Renal pelvis (tissue), 4 donors: ENCODE results near the gene IDS. TPM values are rescaled to one million over a fixed set of nuclear protein-coding genes. Genes with fewer than 3 reads are reported as not detected.
"Not testable (repeated sequence)": the region's sequence is repeated elsewhere in the genome, so short reads cannot be mapped to it uniquely, and the experiment has no call there.

Experiments used
- DNase-seq: peaks from one replicate; pipeline ENCODE4 v3.0.0-alpha.2; 2013
- polyA plus RNA-seq, 3 donors: library from polyadenylated mRNA; unstranded; fragments of 120-200 nt; gene quantifications; one replicate each; pipeline ENCODE4 v1.2.1, GENCODE V29; 2013; ENCODE audit not compliant: insufficient read length in 3 of 3

Gene IDS
- polyA plus RNA-seq, 3 donors = 25.5 to 40.1 (median 37.8) TPM

DNA sequence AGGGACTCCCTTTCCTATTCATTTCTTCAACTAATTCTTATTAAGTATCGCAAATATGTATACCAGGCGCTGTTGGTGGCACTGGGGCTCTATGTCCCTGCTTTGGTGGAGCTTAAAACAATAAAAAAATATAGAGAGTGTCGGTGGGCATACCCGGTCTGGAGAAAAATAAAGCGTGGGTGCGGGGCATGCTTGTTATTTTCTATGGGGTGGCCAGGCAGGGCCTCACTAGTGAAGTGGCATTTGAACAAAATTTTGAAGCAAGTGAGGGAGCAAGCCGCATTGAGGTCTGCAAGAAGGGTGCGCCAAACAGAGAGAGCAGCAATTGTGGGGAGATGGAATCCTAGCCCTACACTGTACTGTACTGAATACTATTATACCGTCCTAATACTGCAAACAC, 565 bp upstream of the IDS start:
- no peak for DNase-seq

DNA sequence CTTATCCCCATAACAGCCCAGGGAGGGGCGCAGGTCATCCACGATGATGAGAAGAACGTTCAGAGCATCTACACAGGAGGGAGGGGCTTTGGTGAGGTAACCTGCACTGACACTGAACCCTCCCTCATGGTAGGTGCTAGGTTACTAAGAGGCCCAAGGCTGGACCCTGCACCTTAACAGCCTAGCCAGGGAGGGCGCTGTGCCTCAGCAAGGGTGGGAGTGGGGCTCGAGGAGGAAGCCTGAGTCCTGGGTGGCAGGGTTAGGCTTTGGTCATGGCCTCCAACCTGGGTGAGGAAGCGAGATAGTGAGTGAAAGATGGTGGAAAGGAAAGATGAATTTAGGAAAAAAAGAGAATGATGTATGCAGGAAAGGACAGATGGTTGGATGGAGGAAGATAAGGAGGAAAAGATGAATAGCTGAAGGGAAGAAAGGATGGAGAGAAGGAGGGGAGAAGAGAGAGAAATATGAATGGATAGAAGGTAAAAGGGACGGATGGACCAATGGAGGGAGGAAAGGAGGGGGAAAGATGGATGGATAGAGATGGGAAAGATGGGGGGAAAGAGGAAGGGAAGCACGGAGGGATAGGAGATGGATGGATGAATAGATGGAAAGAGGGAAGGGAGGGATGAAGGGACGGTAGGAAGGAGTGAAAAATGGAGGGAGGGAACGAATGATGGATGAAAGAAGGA, 736 bp downstream of the IDS start:
- no peak for DNase-seq

DNA sequence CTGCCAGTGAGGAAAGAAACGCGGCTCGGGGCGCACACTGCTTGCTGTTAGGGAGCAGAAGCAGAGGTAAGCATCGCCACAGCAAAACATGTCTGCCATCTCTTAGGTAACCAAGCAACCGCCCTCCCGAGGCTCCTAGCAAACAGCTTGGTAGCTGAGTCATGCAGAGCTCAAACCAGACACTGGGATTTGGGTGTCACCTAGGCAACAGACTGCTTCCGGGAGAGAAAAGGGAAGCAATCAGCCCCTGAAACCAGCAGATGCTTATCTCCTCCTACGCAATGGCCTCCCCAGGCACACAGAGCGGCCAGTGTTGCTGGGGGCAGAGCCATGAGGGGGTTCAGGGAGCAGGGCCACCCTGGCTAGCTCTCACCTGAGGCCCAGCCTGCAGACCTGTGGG, 1.7 kb downstream of the IDS start:
- DNase-seq = not testable (repeated sequence)

GRCh38 chrX:149502923-149503322, 2.2 kb downstream of the IDS start:
- not testable (repeated sequence) for DNase-seq

- DNase-seq = no peak
These were observed 5.3 kb downstream of the IDS start for GRCh38 chrX:149499766-149500165.

DNA sequence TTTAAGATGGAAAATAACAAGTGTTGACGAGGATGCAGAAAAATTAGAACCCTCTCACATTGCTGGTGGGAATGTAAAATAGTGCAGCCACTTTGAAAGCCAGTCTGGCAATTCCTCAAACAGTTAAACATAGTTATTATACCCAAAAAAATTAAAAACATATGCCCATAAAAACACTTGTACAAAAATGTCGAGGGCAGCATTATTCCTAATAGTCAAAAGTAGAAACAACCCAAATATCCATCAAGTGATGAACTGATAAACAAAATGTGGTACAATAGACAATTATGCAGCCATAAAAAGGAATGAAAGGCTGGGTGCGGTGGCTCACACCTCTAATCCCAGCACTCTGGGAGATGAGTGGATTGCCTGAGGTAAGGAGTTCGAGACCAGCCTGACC, 6.3 kb downstream of the IDS start:
- DNase-seq = no peak

- no peak for DNase-seq
These were observed 7.5 kb downstream of the IDS start for GRCh38 chrX:149497626-149498025.

- DNase-seq = no peak
These were observed 8.1 kb downstream of the IDS start for GRCh38 chrX:149497054-149497453.

- no peak for DNase-seq
These were observed 9.5 kb downstream of the IDS start for GRCh38 chrX:149495573-149496071.

DNA sequence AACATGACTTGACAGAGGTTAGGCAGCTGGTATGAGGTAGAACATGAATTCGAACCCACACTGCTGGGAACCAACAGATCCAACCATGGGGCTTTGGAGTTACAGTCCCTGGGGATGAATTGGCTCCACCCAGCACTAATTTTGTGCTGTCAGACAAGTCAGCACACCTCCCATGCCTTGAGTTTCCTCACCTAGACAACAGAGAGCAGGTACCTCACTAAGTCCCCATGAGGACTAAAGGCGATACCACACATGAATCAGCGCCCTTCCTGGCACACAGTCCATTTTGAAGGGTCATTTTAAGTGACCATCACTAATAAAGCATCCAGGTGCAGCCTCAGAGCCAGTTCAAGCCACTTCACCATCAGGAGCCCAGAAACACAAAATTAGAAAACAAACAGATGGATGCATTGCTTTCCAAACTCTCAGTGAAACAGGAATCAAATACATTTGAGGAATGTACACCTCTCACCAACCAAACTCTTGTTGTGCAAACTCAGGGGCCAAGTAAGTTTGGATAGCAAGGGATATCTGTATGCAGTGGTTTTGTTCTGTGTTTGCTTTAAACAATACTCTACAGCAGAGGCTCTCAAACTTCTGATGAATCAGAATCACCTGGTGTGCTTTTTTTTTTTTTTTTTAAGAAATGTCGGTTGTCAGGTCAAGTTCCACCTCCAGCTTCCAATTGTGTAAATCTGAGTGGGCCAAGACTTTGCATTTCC, 10.1 kb downstream of the IDS start:
- no peak for DNase-seq

DNA sequence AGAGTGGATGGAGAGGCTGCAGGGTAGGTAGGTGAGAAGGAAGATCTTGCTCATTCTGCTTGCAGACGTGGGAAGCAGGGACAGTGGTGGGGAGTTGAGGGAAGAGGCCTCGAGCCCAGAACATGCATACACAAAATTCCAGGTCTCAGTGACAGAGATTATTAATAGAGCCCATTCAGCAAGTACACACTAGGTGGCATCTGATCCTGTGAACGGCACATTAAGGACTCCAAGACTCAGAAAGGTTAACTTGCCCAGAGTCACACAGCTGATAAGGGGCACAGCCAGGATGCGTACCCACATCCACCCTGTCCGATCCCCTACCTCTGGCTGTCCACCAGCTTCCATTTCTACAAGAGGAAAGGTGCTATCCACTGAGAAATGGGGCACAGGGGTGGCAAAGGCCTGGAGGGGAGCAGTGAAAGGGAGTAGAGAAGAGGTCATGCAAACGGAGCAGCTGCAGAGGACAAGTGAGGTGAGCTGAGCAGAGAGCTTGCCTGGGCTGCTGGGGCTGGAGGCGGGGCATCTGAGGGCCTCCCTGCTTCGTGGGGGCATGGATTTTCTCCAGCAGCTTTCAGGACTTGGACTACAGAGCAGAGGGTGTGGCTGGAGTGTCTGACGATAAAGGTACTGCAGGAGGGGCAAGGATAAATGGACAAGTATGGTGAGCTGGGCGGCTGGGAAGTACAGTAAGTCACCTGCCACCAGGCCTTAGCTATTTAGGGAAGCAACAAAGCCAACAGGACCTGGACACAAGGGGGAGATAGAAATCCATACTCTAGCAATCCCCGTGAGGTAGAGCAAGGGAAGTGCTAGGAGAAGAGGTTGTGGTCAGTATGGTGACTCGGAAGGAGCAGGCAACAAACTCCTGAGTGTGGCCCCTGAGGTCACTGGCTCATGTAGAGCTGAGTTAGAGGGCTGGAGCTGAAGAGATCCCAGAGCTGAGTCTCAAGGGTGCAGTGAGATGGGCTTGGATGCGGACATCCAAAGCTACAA, 11.2 kb downstream of the IDS start:
- DNase-seq = no peak

GRCh38 chrX:149491812-149492211, 13.3 kb downstream of the IDS start:
- DNase-seq = no peak

DNA sequence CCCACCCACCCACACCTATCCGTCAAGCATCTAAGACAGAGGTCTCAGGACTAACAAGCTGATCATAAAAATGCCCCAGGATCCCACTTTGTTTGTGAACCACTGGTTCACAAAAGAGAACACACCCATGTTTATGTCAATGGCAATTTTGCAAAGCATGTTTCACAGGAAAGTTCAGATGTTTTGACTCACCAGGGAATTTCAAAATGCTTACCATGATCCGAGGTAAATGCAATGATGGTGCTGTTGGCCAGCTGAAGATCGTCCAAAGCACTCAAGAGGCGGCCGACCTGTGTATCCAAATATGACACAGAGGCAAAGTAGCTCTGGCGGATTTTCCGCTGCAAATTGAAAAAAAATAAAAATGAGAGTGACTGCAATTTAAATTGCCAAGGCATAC, 15.0 kb downstream of the IDS start:
- DNase-seq = no peak

GRCh38 chrX:149488411-149489052, 16.6 kb downstream of the IDS start:
- not testable (repeated sequence) for DNase-seq

GRCh38 chrX:149488008-149488407, 17.1 kb downstream of the IDS start:
- DNase-seq = not testable (repeated sequence)

DNA sequence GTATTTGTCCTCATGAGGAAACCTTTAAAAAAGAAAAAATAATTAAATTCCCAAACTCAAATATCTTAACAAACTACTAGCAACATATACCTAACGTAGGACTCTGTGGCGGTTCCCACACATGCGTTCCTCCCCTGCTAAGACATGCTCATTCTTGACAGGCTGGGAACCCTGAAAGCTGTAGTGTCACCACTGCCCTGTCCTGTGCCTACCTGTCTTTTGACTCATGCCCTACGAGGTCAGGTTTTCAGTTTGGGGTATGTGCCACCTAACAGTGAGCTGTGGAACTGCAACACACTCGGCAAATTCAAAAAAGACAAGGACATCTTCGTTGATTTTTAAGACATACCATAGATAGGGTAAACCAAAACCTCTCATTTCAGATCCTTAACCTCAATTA, 17.8 kb downstream of the IDS start:
- DNase-seq = no peak

- no peak for DNase-seq
These were observed 28.6 kb downstream of the IDS start for GRCh38 chrX:149476513-149476912.

DNA sequence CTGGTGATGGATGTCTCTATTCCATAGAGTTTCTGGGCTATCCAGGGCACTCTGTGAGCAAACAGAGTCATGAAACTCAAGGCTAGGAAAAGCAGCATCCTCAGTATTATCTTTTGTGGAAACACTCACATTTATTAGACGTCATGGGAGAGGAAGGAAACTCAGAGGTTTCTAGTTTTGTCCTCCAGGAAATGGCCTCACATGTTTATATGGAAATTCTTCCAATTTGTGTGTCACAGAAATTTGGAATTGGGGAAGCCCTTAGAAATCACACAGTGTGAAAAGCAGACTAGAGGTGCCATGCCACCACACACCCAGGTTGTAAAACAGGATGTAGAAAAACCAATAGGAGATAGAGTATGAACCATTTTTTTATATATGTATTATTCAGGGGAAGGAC, 31.1 kb downstream of the IDS start:
- DNase-seq = no peak

- no peak for DNase-seq
These were observed 32.0 kb downstream of the IDS start for GRCh38 chrX:149473092-149473491.

GRCh38 chrX:149472625-149473024, 32.5 kb downstream of the IDS start:
- DNase-seq = no peak

- DNase-seq = no peak
These were observed 33.7 kb downstream of the IDS start for GRCh38 chrX:149471397-149471796.

GRCh38 chrX:149470955-149471354, 34.2 kb downstream of the IDS start:
- DNase-seq = peak; percentile 66
